Measurements from ENCODE around the gene FUT2.
"Not testable (repeated sequence)": the region's sequence is repeated elsewhere in the genome, so short reads cannot be mapped to it uniquely, and the experiment has no call there.

FUT2 gene

GRCh38 chr19:48671446-48671995 lies 24.2 kb upstream of the FUT2 start:
- DNase-seq, result no peak

DNA sequence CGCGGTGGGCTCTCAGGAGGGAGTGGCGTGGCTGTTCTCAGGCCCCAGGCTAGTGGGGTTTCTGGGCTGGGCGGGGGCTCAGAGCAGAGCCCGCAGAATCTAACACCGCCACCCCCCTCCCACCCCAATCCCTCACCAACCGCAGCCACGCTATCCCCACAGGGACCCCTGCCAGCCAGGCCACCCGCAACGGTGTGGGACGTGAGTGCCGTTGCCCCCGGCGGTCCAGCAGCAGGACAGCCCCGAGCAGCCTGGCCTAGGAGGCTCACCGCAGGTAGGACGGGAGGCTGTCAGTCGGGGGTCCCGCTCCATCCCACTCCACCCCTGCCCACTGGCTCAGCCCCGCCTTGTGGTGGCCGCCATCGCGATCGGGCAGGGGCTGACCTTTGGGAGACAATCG lies 22.8 kb upstream of the FUT2 start, which contains the start of gene NTN5:
Gene NTN5 (minus strand): TSS at position 24 of the 400 bp plus-strand sequence. CDS start 2,031 bp downstream, outside the sequence.
- no peak for DNase-seq

GRCh38 chr19:48673436-48674100 lies 22.2 kb upstream of the FUT2 start:
- no peak for DNase-seq

DNA sequence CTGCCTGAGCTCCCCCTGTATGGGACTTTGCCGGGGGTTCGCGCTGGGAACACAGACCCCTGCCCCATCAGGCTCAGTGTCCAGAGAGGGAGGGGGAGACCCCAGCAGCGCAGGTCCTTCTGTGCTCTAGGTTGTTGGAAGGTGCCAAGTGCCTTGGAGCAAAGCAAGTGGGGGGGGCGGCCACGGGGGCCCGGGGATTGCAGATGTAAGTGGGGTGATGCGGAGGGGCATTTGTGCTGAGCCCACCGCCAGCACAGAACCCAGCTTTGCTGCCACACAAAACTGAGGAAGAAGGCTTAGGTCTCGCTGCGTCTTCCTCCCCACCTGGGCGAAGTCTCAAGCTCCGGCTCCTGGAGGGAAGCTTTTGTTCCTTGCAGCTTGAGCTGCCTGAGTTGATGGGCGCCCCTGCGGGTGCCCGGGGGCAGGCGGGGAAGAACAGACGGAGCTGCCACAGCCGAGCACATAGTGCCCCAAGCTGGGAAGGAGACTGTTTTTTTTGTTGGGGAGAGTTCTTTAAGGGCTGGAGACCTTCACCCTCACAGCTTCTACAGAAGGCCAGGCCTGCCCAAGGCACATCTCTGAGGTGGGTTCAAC lies 21.5 kb upstream of the FUT2 start:
- no peak for DNase-seq

DNA sequence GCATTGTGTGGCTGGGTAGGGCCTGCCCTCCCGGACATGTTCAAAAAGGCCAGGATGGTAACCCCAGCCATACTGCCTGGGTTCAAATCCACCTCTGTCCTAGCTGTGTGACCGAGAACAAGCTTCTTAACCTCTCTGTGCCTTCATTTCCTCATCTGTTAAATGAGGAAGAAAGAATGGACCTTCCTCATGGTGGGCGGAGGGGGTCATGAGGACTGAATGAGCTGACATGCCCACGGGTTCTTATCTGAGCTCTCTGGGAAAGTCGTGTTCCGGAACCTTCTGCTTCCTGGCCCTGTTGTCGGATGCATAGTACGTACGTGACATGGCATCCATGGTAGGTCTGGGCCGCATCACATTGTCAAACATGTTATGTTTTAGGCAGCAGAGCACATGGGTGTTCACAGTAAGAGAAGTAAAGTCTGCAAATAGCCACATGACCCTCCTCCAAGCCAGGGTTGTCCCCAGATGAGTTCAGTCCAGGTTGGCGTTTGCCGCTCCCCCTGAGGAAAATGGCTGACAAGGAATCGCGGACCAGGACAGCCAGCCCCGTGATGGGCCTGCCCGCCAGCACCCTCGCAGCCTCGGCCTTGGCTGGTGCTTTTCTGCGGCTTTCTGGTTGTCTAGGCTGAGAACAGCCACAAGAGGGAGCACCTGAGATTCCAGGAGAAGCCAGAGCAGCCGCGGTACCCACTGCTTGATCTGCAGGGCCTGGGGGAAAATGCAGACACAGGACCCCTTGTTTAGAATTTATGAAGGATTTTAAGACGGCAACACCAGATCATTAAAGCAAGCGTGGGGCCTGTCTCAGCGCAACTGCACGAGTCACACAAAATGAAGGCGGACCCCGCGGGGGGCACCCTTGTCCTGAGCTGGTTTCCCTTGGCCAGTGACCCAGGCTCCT lies 20.6 kb upstream of the FUT2 start:
- peak; percentile 78 for DNase-seq

- no peak for DNase-seq
Observed at GRCh38 chr19:48676487-48676886, 19.3 kb upstream of the FUT2 start.

DNA sequence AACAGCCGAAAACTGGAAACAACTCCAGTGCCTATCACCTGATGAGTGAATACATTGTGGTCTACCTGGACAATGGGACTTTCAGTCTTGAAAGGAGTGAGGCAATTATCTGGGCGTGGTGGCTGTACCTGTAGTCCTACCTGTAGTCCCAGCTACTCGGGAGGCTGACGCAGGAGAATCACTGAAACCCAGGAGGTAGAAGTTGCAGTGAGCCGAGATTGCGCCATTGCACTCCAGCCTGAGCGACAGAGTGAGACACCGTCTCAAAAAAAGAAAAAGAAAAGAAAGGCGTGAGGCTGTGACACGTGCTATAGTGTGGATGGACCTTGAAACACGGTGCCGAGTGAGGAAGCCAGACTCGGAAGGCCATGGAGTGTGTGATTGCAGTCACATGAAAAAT lies 18.9 kb upstream of the FUT2 start:
- no peak for DNase-seq

- DNase-seq, result no peak
Observed at GRCh38 chr19:48678201-48678600, 17.6 kb upstream of the FUT2 start.

GRCh38 chr19:48680006-48680405 lies 15.8 kb upstream of the FUT2 start:
- DNase-seq, result not testable (repeated sequence)

DNA sequence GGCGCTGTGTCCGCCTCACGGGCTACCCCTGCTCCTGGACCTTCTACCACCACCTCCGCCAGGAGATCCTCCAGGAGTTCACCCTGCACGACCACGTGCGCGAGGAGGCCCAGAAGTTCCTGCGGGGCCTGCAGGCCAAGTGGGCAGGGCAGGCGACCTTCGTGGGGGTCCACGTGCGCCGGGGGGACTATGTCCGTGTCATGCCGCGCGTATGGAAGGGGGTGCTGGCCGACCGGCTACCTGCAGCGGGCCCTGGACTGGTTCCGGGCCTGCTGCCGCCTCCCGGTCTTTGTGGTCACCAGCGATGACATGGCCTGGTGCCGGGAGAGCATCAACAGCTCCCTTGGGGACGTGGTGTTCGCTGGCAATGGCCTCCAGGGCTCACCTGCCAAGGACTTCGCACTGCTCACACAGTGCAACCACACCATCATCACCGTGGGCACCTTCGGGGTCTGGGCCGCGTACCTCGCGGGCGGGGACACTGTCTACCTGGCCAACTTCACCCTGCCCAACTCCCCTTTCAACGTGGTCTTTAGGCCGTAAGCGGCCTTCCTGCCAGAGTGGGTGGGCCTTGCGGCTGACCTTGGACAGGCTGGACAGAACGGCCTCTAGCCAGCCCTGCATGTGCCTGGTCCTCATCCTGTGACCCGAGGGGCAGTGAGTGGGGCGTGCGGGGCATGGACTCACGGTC lies 15.2 kb upstream of the FUT2 start:
- no peak for DNase-seq

- no peak for DNase-seq
Observed at GRCh38 chr19:48681127-48681470, 14.7 kb upstream of the FUT2 start.

DNA sequence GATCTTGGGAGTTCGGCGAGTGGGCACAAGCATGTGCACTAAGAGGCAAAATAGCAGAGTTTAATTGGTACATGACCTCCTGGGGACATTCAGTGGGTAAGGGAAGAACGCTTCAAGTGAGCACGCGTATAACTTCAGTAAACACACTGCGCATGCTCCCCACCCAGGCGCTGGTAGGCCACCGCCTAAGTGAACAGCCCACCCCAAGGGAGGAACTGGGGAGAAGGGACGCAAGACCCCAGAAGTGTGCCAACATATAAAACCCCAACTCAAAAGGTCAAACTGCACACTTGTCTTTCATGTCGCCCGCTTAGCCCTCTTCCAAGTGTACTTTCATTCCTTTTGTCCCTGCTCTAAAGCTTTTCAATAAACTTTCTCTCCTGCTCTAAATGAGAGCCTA lies 12.4 kb upstream of the FUT2 start:
- DNase-seq, result peak; percentile 53

- DNase-seq, result no peak
Observed at GRCh38 chr19:48685583-48685982, 10.2 kb upstream of the FUT2 start.

DNA sequence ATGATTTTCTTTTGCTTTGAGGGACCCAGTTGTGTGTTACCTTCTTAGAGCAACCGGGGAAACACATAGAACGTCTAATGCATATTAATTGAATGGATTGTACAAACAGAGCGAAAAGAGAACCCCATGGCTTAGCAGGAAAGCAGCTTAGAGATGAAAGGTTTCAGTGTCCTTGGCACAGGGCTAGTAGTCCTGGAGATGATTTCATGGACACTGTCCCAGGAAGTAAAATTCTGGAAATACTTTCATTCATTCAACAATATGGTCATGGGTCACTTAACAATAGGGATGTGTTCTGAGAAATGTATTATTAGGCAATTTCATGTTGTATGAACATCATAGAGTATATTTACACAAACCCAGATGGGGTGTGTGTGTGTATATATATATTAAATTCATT lies 9.7 kb upstream of the FUT2 start:
- no peak for DNase-seq

- not testable (repeated sequence) for DNase-seq
Observed at GRCh38 chr19:48686637-48687036, 9.1 kb upstream of the FUT2 start.

GRCh38 chr19:48687776-48688175 lies 8.0 kb upstream of the FUT2 start:
- no peak for DNase-seq

DNA sequence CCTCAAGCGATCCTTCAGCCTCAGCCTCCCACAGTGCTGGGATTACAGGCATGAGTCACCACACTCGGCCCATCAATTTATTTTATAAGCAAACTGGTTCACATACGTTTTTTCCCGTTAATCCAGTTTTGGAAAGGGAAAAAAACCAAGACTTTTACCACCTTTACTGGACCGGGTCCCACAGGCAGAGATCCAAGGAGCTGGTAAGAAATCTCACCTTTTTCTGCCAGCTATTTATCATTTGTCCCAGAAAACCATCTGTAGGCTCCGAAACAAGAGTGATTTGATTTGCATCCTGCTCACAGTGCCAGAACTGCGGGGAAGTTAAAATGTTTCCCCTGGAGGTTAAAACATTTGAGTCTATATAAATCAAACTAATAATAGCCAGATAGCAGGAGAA lies 6.3 kb upstream of the FUT2 start:
- DNase-seq, result no peak

- DNase-seq, result not testable (repeated sequence)
Observed at GRCh38 chr19:48693629-48694028, 2.1 kb upstream of the FUT2 start.

GRCh38 chr19:48696353-48697010 lies 711 bp downstream of the FUT2 start:
- DNase-seq, result no peak

GRCh38 chr19:48698046-48698445 lies 2.3 kb downstream of the FUT2 start:
- DNase-seq, result no peak

DNA sequence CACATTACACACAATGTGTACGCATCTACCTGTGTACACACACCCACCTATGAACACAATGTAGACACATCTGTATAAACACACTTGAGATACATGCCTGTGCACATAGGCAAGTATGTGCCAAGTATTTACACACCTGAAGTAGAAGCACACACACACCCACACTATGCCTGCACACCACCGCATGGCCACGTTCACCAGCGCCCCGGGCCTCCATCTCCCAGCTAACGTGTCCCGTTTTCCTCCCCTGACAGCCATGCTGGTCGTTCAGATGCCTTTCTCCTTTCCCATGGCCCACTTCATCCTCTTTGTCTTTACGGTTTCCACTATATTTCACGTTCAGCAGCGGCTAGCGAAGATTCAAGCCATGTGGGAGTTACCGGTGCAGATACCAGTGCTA lies 6.9 kb downstream of the FUT2 start:
- no peak for DNase-seq

DNA sequence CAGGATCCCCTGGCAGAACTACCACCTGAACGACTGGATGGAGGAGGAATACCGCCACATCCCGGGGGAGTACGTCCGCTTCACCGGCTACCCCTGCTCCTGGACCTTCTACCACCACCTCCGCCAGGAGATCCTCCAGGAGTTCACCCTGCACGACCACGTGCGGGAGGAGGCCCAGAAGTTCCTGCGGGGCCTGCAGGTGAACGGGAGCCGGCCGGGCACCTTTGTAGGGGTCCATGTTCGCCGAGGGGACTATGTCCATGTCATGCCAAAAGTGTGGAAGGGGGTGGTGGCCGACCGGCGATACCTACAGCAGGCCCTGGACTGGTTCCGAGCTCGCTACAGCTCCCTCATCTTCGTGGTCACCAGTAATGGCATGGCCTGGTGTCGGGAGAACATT lies 7.5 kb downstream of the FUT2 start:
- DNase-seq, result no peak

All from CD4-positive, alpha-beta T cell treated with Interferon gamma for 1 hour (primary cell).